Stomach (tissue), 4 donors: ENCODE data around the gene ADTRP.

Experiments used
- EP300 ChIP-seq: sonication (generic); formaldehyde crosslinking; IDR thresholded peaks from one replicate; pipeline ENCODE4 v1.6.1; 2017; ENCODE audit warnings: antibody characterized with exemption
- TF ChIP-seq, protein P1 (sequence below), 7 experiments: fragments of 450-650 bp in 4 of 7; fragments of 200-600 bp in 3 of 7; sonication (generic) in 3 of 7; IDR thresholded peaks; one replicate each; pipeline ENCODE4 v1.5.1; 2016 to 2019; ENCODE audit warnings: antibody characterized with exemption in 7 of 7, control low read depth in 2 of 7, mild to moderate bottlenecking in 1 of 7

DNA sequence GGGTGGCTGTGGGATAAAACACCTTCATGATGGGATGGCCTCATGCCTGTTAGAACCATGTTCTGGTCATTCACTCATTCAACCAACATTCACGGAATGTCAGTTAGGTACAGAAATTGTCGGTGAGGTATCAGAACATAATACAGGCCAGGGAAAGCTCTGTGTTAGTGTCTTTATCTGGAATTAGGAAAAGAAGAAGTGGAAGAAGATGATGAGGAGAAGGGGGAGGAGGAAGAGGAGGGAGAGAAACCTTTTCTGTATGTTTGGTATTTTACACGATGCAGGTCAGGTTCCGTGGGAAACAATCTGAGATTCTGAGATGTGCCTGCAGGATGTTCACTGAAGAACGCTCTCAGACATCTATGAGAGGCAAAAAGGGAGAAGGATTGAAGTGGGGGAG is 5.6 kb downstream of the ADTRP start:
- no peak for TF ChIP-seq EP300
- TF ChIP-seq, protein P1, sequence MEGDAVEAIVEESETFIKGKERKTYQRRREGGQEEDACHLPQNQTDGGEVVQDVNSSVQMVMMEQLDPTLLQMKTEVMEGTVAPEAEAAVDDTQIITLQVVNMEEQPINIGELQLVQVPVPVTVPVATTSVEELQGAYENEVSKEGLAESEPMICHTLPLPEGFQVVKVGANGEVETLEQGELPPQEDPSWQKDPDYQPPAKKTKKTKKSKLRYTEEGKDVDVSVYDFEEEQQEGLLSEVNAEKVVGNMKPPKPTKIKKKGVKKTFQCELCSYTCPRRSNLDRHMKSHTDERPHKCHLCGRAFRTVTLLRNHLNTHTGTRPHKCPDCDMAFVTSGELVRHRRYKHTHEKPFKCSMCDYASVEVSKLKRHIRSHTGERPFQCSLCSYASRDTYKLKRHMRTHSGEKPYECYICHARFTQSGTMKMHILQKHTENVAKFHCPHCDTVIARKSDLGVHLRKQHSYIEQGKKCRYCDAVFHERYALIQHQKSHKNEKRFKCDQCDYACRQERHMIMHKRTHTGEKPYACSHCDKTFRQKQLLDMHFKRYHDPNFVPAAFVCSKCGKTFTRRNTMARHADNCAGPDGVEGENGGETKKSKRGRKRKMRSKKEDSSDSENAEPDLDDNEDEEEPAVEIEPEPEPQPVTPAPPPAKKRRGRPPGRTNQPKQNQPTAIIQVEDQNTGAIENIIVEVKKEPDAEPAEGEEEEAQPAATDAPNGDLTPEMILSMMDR (IDR thresholded peaks at IDR 0.05), result no peak
